Upper lobe of right lung (tissue), 1 donor: ENCODE results near the gene GTF3C4. TPM values are rescaled to one million over a fixed set of nuclear protein-coding genes. Genes with fewer than 3 reads are reported as not detected.
"Not testable (repeated sequence)": the region's sequence is repeated elsewhere in the genome, so short reads cannot be mapped to it uniquely, and the experiment has no call there.

Experiments
- ATAC-seq: fragments of 200-7000 bp; cut with Tn5 transposase; one replicate; pipeline ENCODE4 v1.9.1; 2020; ENCODE audit warnings: mild to moderate bottlenecking, moderate library complexity
- DNase-seq: peaks from one replicate; pipeline ENCODE4 v3.0.0-alpha.2; 2020
- H3K27ac ChIP-seq: fragments of 200-600 bp; one replicate; pipeline ENCODE4 v1.8.0; 2022
- H3K27me3 ChIP-seq: fragments of 200-600 bp; one replicate; pipeline ENCODE4 v1.8.0; 2022; ENCODE audit warnings: mild to moderate bottlenecking
- H3K36me3 ChIP-seq: fragments of 200-600 bp; one replicate; pipeline ENCODE4 v1.8.0; 2022
- H3K4me1 ChIP-seq: fragments of 200-600 bp; one replicate; pipeline ENCODE4 v1.8.0; 2022
- H3K4me3 ChIP-seq: fragments of 200-600 bp; one replicate; pipeline ENCODE4 v1.8.0; 2022; ENCODE audit warnings: mild to moderate bottlenecking
- H3K9me3 ChIP-seq: fragments of 200-600 bp; one replicate; pipeline ENCODE4 v1.8.0; 2022
- CTCF ChIP-seq: fragments of 200-600 bp; IDR thresholded peaks from one replicate; pipeline ENCODE4 v1.8.0; 2022; ENCODE audit warnings: antibody characterized with exemption
- intact Hi-C: fragments of 100-400 bp; cut with DNase I; formaldehyde crosslinking; loops from one replicate; pipeline ENCODE4 v1.11.0; 2022
- total RNA-seq: library from RNA; stranded (reverse); fragmentation: NEBNext Ultra II Directional; extraction: Animal tissue kit (Norgen Biotek cat#: 25700); gene quantifications from one replicate; pipeline ENCODE4 v1.2.1, GENCODE V29; 2021
- donor health status: DM: no; HTN: yes; CAD: no; lungs with severe emphysema.

The GTF3C4 gene
- total RNA-seq, 1 donor from 2014 or later: 12.9 TPM

GRCh38 chr9:132717326-132717945 is 47.2 kb downstream of the GTF3C4 start:
- H3K9me3 ChIP-seq: no peaks in the 10 kb centered on the region
- no peak overlapping the region for H3K27ac ChIP-seq
- H3K36me3 ChIP-seq: no peaks in the 10 kb centered on the region
- TF ChIP-seq CTCF: no peak
- intact Hi-C loops: no loop called here
- H3K4me1 ChIP-seq: no peaks in the 10 kb centered on the region
- ATAC-seq (peak; percentile 61), DNase-seq (peak; percentile 41)
- H3K27me3 ChIP-seq: no peaks in the 10 kb centered on the region
- no peak overlapping the region for H3K4me3 ChIP-seq

GRCh38 chr9:132718381-132718928 is 48.2 kb downstream of the GTF3C4 start:
- H3K27me3 ChIP-seq, H3K27ac ChIP-seq, H3K9me3 ChIP-seq, H3K36me3 ChIP-seq, H3K4me1 ChIP-seq, H3K4me3 ChIP-seq, ATAC-seq, intact Hi-C loops: not testable (repeated sequence)
- peak; percentile 10 for DNase-seq

- no peaks in the 10 kb centered on the region for H3K4me1 ChIP-seq
- no peaks in the 10 kb centered on the region for H3K36me3 ChIP-seq
- no peak overlapping the region for H3K27ac ChIP-seq
- H3K27me3 ChIP-seq: no peaks in the 10 kb centered on the region
- no peak for TF ChIP-seq CTCF
- DNase-seq: peak; percentile 47
- no peak overlapping the region for H3K4me3 ChIP-seq
- intact Hi-C loops: no loop called here
- no peaks in the 10 kb centered on the region for H3K9me3 ChIP-seq
- ATAC-seq: no peak
Observed at GRCh38 chr9:132721661-132722060, 51.4 kb downstream of the GTF3C4 start.

- no peak for ATAC-seq
- no peak overlapping the region for H3K27ac ChIP-seq
- H3K4me3 ChIP-seq: no peak overlapping the region
- H3K9me3 ChIP-seq: no peaks in the 10 kb centered on the region
- peak; percentile 40 for DNase-seq
- H3K36me3 ChIP-seq: no peaks in the 10 kb centered on the region
- TF ChIP-seq CTCF: no peak
- no peaks in the 10 kb centered on the region for H3K4me1 ChIP-seq
- intact Hi-C loops: no loop called here
- H3K27me3 ChIP-seq: no peaks in the 10 kb centered on the region
Observed at GRCh38 chr9:132722564-132723065, 52.4 kb downstream of the GTF3C4 start.

- intact Hi-C loops: no loop called here
- Histone ChIP-seq H3K27ac (no peak overlapping the region), H3K27me3 (no peaks in the 10 kb centered on the region), H3K4me3 (no peak overlapping the region), H3K9me3 (no peaks in the 10 kb centered on the region), H3K36me3 (no peaks in the 10 kb centered on the region), H3K4me1 (no peaks in the 10 kb centered on the region)
- ATAC-seq (no peak), DNase-seq (no peak)
- TF ChIP-seq CTCF: no peak
Observed at GRCh38 chr9:132723809-132724208, 53.5 kb downstream of the GTF3C4 start.

- no peaks in the 10 kb centered on the region for H3K27me3 ChIP-seq
- H3K9me3 ChIP-seq: no peaks in the 10 kb centered on the region
- H3K27ac ChIP-seq: no peak overlapping the region
- no peak for ATAC-seq
- DNase-seq: peak; percentile 36
- intact Hi-C loops: no loop called here
- TF ChIP-seq CTCF: no peak
- H3K4me3 ChIP-seq: no peak overlapping the region
- no peaks in the 10 kb centered on the region for H3K4me1 ChIP-seq
- H3K36me3 ChIP-seq: no peaks in the 10 kb centered on the region
Observed at GRCh38 chr9:132725306-132725705, 55.0 kb downstream of the GTF3C4 start.
